CD14-positive monocyte (primary cell): Measurements from ENCODE around the gene SNX2. TPM values are rescaled to one million over a fixed set of nuclear protein-coding genes. Genes with fewer than 3 reads are reported as not detected.

Experiments
- DNase-seq, 3 donors: peaks; one replicate each; pipeline ENCODE4 v3.0.0-alpha.2; 2011 to 2022
- H2AFZ ChIP-seq: 2 replicates; pipeline ENCODE4 v1.6.0; 2012; ENCODE audit warnings: mild to moderate bottlenecking, low read depth, low read length, inconsistent platforms; ENCODE audit not compliant: insufficient read depth, poor library complexity, severe bottlenecking
- H3K27ac ChIP-seq, 2 donors: 1 replicate in 1 of 2; 2 replicates in 1 of 2; pipeline ENCODE4 v1.5.1; 2012 to 2013; ENCODE audit warnings: low read length in 2 of 2, control low read depth in 1 of 2, inconsistent platforms in 1 of 2, low read depth in 1 of 2, mild to moderate bottlenecking in 1 of 2
- H3K27me3 ChIP-seq, 2 donors: one replicate each; pipeline versions ENCODE4 v1.6.0 to v1.6.1; 2011 to 2013; ENCODE audit warnings: low read length in 2 of 2; ENCODE audit not compliant: control insufficient read depth in 2 of 2, insufficient read depth in 2 of 2
- H3K36me3 ChIP-seq, 2 donors: replicated peaks in 1 of 2; 1 replicate in 1 of 2; 2 replicates in 1 of 2; pipeline versions ENCODE4 v1.5.1 to v1.6.1; 2012 to 2013; ENCODE audit warnings: low read length in 2 of 2, control low read depth in 1 of 2, inconsistent platforms in 1 of 2, mild to moderate bottlenecking in 1 of 2; ENCODE audit not compliant: insufficient read depth in 2 of 2, control insufficient read depth in 1 of 2
- H3K4me1 ChIP-seq, 2 donors: 1 replicate in 1 of 2; 2 replicates in 1 of 2; pipeline versions ENCODE4 v1.5.1 to v1.6.1; 2012 to 2013; ENCODE audit warnings: low read length in 2 of 2, control low read depth in 1 of 2, inconsistent platforms in 1 of 2, mild to moderate bottlenecking in 1 of 2, moderate library complexity in 1 of 2; ENCODE audit not compliant: insufficient read depth in 2 of 2, control insufficient read depth in 1 of 2
- H3K4me2 ChIP-seq: replicated peaks from 2 replicates; pipeline ENCODE3; 2012; ENCODE audit warnings: low read length, moderate library complexity, mild to moderate bottlenecking; ENCODE audit not compliant: poor library complexity, severe bottlenecking; ENCODE audit errors: extremely low read depth
- H3K4me3 ChIP-seq, 3 experiments: fragments of 200-600 bp in 1 of 3; sonication (generic) in 1 of 3; replicated peaks in 1 of 3; 1 replicate in 2 of 3; 2 replicates in 1 of 3; pipeline ENCODE4 v1.5.1; 2011 to 2013; ENCODE audit warnings: low read length in 3 of 3, mild to moderate bottlenecking in 3 of 3, control low read depth in 2 of 3, low read depth in 2 of 3, inconsistent platforms in 1 of 3, moderate library complexity in 1 of 3
- H3K79me2 ChIP-seq: 2 replicates; pipeline ENCODE4 v1.6.0; 2012; ENCODE audit warnings: mild to moderate bottlenecking, control low read depth, inconsistent platforms, low read length, moderate library complexity; ENCODE audit not compliant: insufficient read depth
- H3K9ac ChIP-seq: 2 replicates; pipeline ENCODE4 v1.6.0; 2017; ENCODE audit warnings: low read length, mild to moderate bottlenecking; ENCODE audit not compliant: insufficient read depth, poor library complexity, severe bottlenecking
- H3K9me3 ChIP-seq, 2 donors: replicated peaks in 1 of 2; 1 replicate in 1 of 2; 2 replicates in 1 of 2; pipeline versions ENCODE4 v1.5.1 to v1.6.1; 2012 to 2013; ENCODE audit warnings: low read length in 2 of 2, control low read depth in 1 of 2; ENCODE audit not compliant: control insufficient read depth in 1 of 2, insufficient read depth in 1 of 2
- H4K20me1 ChIP-seq: 2 replicates; pipeline ENCODE4 v1.6.0; 2012; ENCODE audit warnings: mild to moderate bottlenecking, low read length, control low read depth, moderate library complexity; ENCODE audit not compliant: insufficient read depth
- H3K27ac Mint-ChIP-seq, 7 donors: one replicate each; pipeline ENCODE4 v1.8.0; 2020; ENCODE audit warnings: mild to moderate bottlenecking in 7 of 7, mixed read lengths in 7 of 7, moderate library complexity in 6 of 7, inconsistent platforms in 2 of 7
- H3K27me3 Mint-ChIP-seq, 3 donors: one replicate each; pipeline ENCODE4 v1.8.0; 2021 to 2022; ENCODE audit warnings: low read depth in 3 of 3, mild to moderate bottlenecking in 3 of 3, mixed read lengths in 3 of 3, moderate library complexity in 3 of 3, inconsistent platforms in 1 of 3
- H3K36me3 Mint-ChIP-seq, 2 donors: one replicate each; pipeline ENCODE4 v1.8.0; 2020; ENCODE audit warnings: mixed read lengths in 2 of 2, inconsistent platforms in 1 of 2, mild to moderate bottlenecking in 1 of 2
- H3K4me1 Mint-ChIP-seq: one replicate; pipeline ENCODE4 v1.8.0; 2020; ENCODE audit warnings: mild to moderate bottlenecking, mixed read lengths
- H3K4me3 Mint-ChIP-seq, 2 donors: one replicate each; pipeline ENCODE4 v1.8.0; 2020; ENCODE audit warnings: mild to moderate bottlenecking in 2 of 2, mixed read lengths in 2 of 2, moderate library complexity in 1 of 2
- H3K9me3 Mint-ChIP-seq, 7 donors: one replicate each; pipeline ENCODE4 v1.8.0; 2020 to 2022; ENCODE audit warnings: mixed read lengths in 7 of 7, mild to moderate bottlenecking in 6 of 7, moderate library complexity in 6 of 7, inconsistent platforms in 2 of 7
- WGBS: methylation state at CpG from one replicate; pipeline ENCODE4 v1.1.5; 2013; ENCODE audit warnings: missing lambda C conversion rate; ENCODE audit not compliant: insufficient coverage; 5-methylcytosine and 5-hydroxymethylcytosine counted together
- intact Hi-C, 2 donors: fragments of 100-400 bp; cut with micrococcal nuclease; formaldehyde crosslinking; loops; one replicate each; pipeline versions ENCODE4 v1.15.0 to v1.15.1; 2023
- polyA plus RNA-seq, 3 donors: library from polyadenylated mRNA; depleted of rRNA in 1 of 3; unstranded in 2 of 3; stranded (reverse) in 1 of 3; fragments of 300-500 nt in 2 of 3; fragments of >200 nt in 1 of 3; fragmentation: Illumina TruSeq in 2 of 3; gene quantifications; 1 replicate in 2 of 3; 2 replicates in 1 of 3; pipeline ENCODE4 v1.2.3, GENCODE V29; 2012 to 2021
- TF ChIP-seq, protein P1 (sequence below): fragments of 200-600 bp; IDR thresholded peaks from one replicate; pipeline ENCODE4 v1.8.0; 2022; ENCODE audit warnings: antibody characterized with exemption, mild to moderate bottlenecking

Gene SNX2
- polyA plus RNA-seq, 3 donors = 84.6 to 264 (median 263) TPM

DNA sequence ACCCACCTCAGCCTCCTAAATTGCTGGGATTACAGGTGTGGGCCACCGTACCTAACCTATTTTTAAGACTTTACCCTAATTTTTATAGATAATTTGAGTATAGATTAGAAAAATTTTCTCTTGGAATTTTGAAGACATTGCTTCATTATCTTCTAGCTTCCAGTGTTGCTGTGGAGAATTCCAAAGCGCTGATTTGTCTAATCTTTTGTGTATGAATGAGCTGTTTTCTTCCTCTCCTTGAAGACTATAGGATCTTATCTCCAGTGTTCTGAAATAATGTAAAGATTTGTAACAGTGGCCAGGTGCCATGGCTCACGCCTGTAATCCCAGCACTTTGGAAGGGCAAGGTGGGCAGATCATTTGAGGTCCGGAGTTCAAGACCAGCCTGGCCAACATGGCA, 64.9 kb downstream of the SNX2 start:
- DNase-seq = no peak
- no CpG with 5 or more reads among the region's 4 CpGs for WGBS
- Mint-ChIP-seq H3K4me3 (no peak overlapping the region), H3K4me1 (peaks cover 26% of the 10 kb centered on the region), H3K36me3 (peaks cover 0 to 4% of the 10 kb centered on the region in 2 donors), H3K27ac (peak overlapping the region in 1 of 7 donors; percentile 54), H3K27me3 (peaks cover 2 to 3% (median 2%) of the 10 kb centered on the region in 3 donors), H3K9me3 (peaks cover 0 to under 1% (median 0%) of the 10 kb centered on the region in 7 donors)
- intact Hi-C loops = no loop called here
- Histone ChIP-seq H3K4me2 (no peak overlapping the region), H3K27ac (no peak overlapping the region), H3K27me3 (no peaks in the 10 kb centered on the region), H3K4me1 (peaks cover 14 to 20% of the 10 kb centered on the region in 2 donors), H3K79me2 (no peaks in the 10 kb centered on the region), H3K9ac (no peak overlapping the region), H3K36me3 (peaks cover 0 to 2% of the 10 kb centered on the region in 2 donors), H3K9me3 (no peaks in the 10 kb centered on the region), H3K4me3 (no peak overlapping the region), H4K20me1 (no peaks in the 10 kb centered on the region), H2AFZ (no peak overlapping the region)
- TF ChIP-seq, protein P1, sequence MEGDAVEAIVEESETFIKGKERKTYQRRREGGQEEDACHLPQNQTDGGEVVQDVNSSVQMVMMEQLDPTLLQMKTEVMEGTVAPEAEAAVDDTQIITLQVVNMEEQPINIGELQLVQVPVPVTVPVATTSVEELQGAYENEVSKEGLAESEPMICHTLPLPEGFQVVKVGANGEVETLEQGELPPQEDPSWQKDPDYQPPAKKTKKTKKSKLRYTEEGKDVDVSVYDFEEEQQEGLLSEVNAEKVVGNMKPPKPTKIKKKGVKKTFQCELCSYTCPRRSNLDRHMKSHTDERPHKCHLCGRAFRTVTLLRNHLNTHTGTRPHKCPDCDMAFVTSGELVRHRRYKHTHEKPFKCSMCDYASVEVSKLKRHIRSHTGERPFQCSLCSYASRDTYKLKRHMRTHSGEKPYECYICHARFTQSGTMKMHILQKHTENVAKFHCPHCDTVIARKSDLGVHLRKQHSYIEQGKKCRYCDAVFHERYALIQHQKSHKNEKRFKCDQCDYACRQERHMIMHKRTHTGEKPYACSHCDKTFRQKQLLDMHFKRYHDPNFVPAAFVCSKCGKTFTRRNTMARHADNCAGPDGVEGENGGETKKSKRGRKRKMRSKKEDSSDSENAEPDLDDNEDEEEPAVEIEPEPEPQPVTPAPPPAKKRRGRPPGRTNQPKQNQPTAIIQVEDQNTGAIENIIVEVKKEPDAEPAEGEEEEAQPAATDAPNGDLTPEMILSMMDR = no peak

DNA sequence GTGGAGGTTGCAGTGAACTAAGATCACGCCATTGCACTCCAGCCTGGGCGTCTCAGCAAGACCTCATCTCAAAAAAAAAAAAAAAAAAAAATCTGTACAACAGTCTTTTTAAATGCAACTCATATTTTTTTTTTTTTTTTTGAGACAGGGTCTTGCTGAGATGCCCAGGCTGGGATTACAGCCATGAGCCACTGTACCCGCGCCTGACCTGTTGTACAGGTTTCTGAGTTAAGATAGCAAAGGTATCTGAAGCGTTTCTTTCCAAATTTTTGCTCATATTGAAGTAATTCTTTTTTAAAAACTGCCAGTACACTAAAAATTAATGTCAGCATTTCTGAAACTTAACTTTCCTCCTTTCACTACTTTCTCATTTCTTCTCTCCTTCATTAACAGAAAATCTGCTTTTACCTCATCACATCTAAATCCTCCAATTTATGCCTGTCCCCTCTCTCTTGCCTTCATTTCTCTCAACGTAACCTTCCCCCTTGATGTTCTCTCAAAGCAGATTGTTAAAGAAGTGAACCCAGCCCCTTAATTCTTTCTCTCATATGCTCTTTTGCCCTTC, 67.2 kb downstream of the SNX2 start:
- Histone ChIP-seq H2AFZ (no peak overlapping the region), H3K9ac (no peak overlapping the region), H3K4me1 (peaks cover 21 to 34% of the 10 kb centered on the region in 2 donors), H3K4me2 (no peak overlapping the region), H3K4me3 (no peak overlapping the region), H3K27me3 (no peaks in the 10 kb centered on the region), H3K36me3 (no peaks in the 10 kb centered on the region), H3K9me3 (no peaks in the 10 kb centered on the region), H4K20me1 (no peaks in the 10 kb centered on the region), H3K27ac (no peak overlapping the region), H3K79me2 (no peaks in the 10 kb centered on the region)
- TF ChIP-seq, protein P1 = no peak
- H3K27ac Mint-ChIP-seq = no peak overlapping the region
- peaks cover 0 to 4% of the 10 kb centered on the region in 2 donors for H3K36me3 Mint-ChIP-seq
- intact Hi-C loops = no loop called here
- DNase-seq = no peak
- no peak overlapping the region for H3K4me3 Mint-ChIP-seq
- peaks cover 0 to 2% (median 0%) of the 10 kb centered on the region in 7 donors for H3K9me3 Mint-ChIP-seq
- WGBS = 100% methylated on average over 1 of the region's 6 CpGs
- peaks cover 2 to 6% (median 2%) of the 10 kb centered on the region in 3 donors for H3K27me3 Mint-ChIP-seq
- H3K4me1 Mint-ChIP-seq = peaks cover 39% of the 10 kb centered on the region
